HG03457 (cell line): ENCODE data around the gene OLIG2.

Experiments used
- ATAC-seq: cut with Tn5 transposase; IDR thresholded peaks from one replicate; pipeline ENCODE4 v1.9.1; 2021; ENCODE audit warnings: moderate number of reproducible peaks; ENCODE audit not compliant: unreplicated experiment

Gene OLIG2

DNA sequence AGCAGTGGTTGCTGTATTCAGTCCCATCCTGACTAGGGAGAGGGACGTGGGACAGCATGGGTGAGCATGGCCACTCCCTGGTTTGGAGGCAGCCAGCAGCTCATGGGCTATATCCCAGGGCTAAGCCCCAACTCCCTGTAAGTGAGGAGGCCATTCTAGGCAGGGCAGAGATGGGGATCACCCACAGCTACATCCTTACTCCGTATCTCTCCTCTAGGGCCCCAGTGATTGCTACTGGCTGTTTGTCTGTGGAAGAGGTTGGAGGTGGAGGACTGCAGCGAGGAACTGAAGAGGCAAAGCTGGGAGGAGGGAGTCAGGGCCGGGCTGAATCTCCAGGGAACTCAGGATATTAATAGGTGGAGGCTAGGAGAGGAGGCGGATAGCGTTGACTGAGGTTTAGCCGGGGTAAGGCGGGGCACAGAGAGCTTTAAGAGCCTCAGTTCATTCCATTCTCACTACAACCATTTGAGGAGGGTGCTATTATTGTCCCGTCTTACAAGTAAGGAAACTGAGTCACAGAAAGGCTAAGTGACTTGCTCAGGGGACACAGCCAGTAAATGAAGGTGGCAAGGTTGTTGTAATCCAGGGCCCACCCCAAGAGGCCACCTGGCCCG lies 6.8 kb downstream of the OLIG2 start:
- no peak for ATAC-seq

DNA sequence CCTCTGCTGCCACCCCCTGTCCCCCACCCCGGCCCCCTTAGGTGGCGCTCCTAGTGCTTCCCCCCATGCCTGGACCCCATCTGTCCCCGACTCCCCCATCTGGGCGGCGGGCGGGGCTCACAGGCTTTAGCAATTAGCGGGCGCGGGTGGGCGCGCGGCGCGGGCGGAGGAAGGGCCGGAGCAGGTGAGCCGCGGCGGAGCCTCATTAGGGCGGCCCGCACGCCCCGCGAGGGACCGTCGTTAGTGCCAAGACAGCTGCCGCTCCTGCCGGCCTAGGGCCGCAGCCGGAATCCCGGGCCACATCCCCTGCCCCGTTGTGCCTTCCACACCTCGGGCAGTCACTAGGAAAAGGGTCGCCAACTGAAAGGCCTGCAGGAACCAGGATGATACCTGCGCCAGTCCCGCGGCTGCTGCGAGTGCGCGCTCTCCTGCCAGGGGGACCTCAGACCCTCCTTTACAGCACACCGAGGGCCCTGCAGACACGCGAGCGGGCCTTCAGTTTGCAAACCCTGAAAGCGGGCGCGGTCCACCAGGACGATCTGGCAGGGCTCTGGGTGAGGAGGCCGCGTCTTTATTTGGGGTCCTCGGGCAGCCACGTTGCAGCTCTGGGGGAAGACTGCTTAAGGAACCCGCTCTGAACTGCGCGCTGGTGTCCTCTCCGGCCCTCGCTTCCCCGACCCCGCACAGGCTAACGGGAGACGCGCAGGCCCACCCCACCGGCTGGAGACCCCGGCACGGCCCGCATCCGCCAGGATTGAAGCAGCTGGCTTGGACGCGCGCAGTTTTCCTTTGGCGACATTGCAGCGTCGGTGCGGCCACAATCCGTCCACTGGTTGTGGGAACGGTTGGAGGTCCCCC lies 7.6 kb downstream of the OLIG2 start:
- no peak for ATAC-seq

GRCh38 chr21:33033961-33034413 lies 8.3 kb downstream of the OLIG2 start:
- ATAC-seq = no peak

GRCh38 chr21:33035147-33035546 lies 9.4 kb downstream of the OLIG2 start:
- no peak for ATAC-seq

GRCh38 chr21:33036430-33037162 lies 10.9 kb downstream of the OLIG2 start:
- no peak for ATAC-seq

- no peak for ATAC-seq
Measured at GRCh38 chr21:33037501-33037900, 11.8 kb downstream of the OLIG2 start.

DNA sequence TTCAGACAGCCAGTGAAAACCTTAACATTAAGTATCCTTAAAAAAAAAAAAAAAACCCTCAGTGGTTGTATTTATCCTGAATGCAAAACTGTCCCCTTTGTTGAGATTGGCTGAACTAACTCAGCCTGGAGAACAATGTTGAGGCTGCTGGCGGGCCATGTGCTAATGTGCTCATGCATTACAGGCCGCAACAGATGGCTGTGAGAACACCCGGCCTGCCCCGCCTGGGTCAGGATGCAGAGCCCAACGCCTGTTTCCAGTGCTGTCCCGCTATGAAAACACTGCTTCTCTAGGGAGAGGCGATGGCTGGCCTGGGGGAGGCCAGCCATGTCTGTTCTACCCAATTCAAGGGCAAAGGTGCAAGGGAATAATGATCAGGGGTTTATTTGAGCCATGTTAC lies 13.8 kb downstream of the OLIG2 start:
- no peak for ATAC-seq

GRCh38 chr21:33040215-33040614 lies 14.5 kb downstream of the OLIG2 start:
- ATAC-seq = no peak

GRCh38 chr21:33041981-33042380 lies 16.2 kb downstream of the OLIG2 start:
- no peak for ATAC-seq

- no peak for ATAC-seq
Measured at GRCh38 chr21:33042812-33043211, 17.1 kb downstream of the OLIG2 start.

GRCh38 chr21:33046455-33046854 lies 20.7 kb downstream of the OLIG2 start:
- ATAC-seq = no peak

DNA sequence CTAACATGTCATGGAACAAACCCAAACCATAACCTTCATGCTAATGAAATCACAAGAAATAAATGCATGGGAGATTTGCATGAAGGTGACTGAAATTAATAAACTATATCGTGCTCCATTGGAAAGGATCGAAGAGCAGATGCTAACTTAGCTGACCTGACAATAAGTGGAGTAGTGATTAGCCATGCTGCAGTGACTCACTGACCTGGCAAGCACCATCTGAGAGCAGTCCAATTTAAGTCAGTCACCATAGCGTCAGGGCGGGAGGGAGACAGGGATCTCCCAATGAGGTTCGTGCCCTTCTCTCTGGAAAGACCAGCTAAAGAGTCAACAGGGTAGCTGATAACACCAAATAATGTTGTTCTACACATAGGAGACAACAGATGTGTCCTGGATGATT lies 21.5 kb downstream of the OLIG2 start:
- ATAC-seq = no peak

- no peak for ATAC-seq
Measured at GRCh38 chr21:33051925-33052324, 26.2 kb downstream of the OLIG2 start.

DNA sequence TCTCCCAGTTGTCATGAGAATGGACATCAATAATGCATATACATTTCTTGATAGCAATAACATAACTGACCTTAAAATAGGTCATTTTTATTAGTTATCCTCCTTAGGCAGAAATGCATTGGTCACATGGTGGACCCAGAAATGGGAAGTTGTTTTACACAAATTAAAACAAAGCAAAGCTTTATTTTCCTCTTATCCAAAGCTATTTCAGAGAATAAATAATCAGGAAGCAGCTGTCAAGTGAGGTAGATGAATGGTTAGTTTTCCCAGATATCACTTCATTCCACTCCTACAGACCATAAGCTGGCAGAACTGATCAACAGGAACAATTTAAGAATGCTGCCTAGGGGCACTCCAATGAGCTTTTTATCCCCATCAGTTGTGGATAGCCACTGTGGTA lies 28.2 kb downstream of the OLIG2 start:
- no peak for ATAC-seq

- no peak for ATAC-seq
Measured at GRCh38 chr21:33055991-33056390, 30.3 kb downstream of the OLIG2 start.

GRCh38 chr21:33057385-33057940 lies 31.7 kb downstream of the OLIG2 start:
- ATAC-seq = no peak

DNA sequence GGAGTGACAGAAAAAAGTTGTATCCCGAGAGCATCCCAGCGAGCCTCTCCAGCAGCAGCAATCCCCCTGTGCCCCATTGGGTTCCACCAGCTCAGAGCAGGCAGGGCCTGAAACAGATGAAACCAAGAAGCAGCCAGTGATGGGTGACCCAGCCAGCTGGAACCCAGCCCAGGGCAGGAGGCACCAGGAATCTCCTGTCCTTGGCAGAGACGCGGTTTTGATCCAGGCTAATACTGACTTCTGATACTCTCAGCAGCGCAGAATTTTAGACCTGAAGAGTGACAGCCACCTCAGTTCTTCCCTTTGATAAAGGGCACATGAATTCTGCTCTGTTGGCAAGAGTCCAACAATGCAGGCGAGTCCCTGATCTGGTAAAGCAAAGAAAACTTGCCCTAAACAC lies 32.8 kb downstream of the OLIG2 start:
- no peak for ATAC-seq

DNA sequence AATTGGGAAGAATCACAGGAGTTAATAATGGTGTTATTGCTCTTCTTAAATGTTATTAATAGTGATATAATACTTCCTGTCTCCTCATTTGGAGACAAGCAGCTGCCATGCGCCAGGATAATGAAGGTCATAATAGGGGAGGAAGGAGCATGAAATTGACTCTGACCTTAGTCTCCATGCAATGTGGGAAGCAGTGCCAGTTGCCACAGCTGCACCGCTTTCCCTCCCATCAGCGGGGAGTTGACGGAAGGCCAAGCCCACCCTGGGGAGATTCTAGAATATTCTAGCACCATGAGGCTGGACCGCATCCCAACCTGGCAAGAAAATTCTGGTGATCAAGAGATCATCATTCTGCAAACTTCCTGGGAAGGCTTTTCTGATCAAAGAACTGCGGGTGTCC lies 33.2 kb downstream of the OLIG2 start:
- ATAC-seq = no peak

- ATAC-seq = no peak
Measured at GRCh38 chr21:33059380-33059841, 33.7 kb downstream of the OLIG2 start.

GRCh38 chr21:33061233-33061632 lies 35.5 kb downstream of the OLIG2 start:
- ATAC-seq = no peak

- no peak for ATAC-seq
Measured at GRCh38 chr21:33063375-33063883, 37.7 kb downstream of the OLIG2 start.
